HepG2 (cell line): Measurements from ENCODE around the gene MCF2L. TPM values are rescaled to one million over a fixed set of nuclear protein-coding genes. Genes with fewer than 3 reads are reported as not detected.

ENCODE experiments used
- ATAC-seq: fragments of 200-7000 bp; cut with Tn5 transposase; 3 replicates; pipeline ENCODE4 v1.9.1; 2020; ENCODE audit warnings: mild to moderate bottlenecking, moderate library complexity
- BruUV-seq: library from RNA; stranded (reverse); fragments of 400-500 nt; replicated peaks from 2 replicates; lab custom pipeline; 2021; lab: Mats Ljungman, UMichigan
- CTCF ChIA-PET: fragments of 300-600 bp; formaldehyde crosslinking; extraction: SDS; loops from one replicate; lab custom pipeline; 2021; ENCODE audit warnings: low total read pairs, inconsistent platforms, low intra/inter-chr PET ratio; lab: Yijun Ruan, JAX
- POLR2A ChIA-PET: fragments of 350-600 bp; sonication (Branson Sonifier 250); formaldehyde crosslinking; loops from one replicate; lab custom pipeline; 2020; ENCODE audit warnings: antibody characterized with exemption, inconsistent platforms; lab: Yijun Ruan, JAX
- DNase-seq: peaks from one replicate; pipeline ENCODE4 v3.0.0-alpha.2; 2015; ENCODE audit warnings: low spot score
- FAIRE-seq: peaks from 3 replicates; lab custom pipeline; 2011; peaks lifted over from hg19 to GRCh38; lab: Jason Lieb, UNC
- H2AFZ ChIP-seq: one replicate; pipeline ENCODE4 v1.6.1; 2011; ENCODE audit warnings: low read length, inconsistent platforms
- H3K27ac ChIP-seq: fragments of 300-600 bp; 3 replicates; pipeline ENCODE4 v1.8.0; 2011; ENCODE audit warnings: mixed run types, mild to moderate bottlenecking, mixed read lengths, low read length, inconsistent platforms; ENCODE audit not compliant: insufficient read depth; ENCODE audit errors: extremely low read length
- H3K27me3 ChIP-seq, 2 experiments: fragments of 200-600 bp in 1 of 2; 2 replicates in 1 of 2; 3 replicates in 1 of 2; pipeline versions ENCODE4 v1.6.0 to v1.8.0; 2011; ENCODE audit warnings: low read length in 2 of 2, mild to moderate bottlenecking in 2 of 2, moderate library complexity in 2 of 2, inconsistent platforms in 1 of 2; ENCODE audit not compliant: insufficient read depth in 2 of 2, control insufficient read depth in 1 of 2
- H3K36me3 ChIP-seq, 2 experiments: fragments of 200-600 bp in 1 of 2; replicated peaks in 1 of 2; 2 replicates in 1 of 2; 3 replicates in 1 of 2; pipeline versions ENCODE4 v1.5.1 to v1.8.0; 2011; ENCODE audit warnings: low read length in 2 of 2, inconsistent platforms in 1 of 2; ENCODE audit not compliant: insufficient read depth in 2 of 2, control insufficient read depth in 1 of 2
- H3K4me1 ChIP-seq: 2 replicates; pipeline ENCODE4 v1.5.1; 2012; ENCODE audit warnings: low read length, inconsistent platforms; ENCODE audit not compliant: insufficient read depth
- H3K4me2 ChIP-seq: 2 replicates; pipeline ENCODE4 v1.6.0; 2011; ENCODE audit warnings: low read depth, low read length, inconsistent platforms
- H3K4me3 ChIP-seq, 3 experiments: fragments of 200-600 bp in 1 of 3; sonication (generic), shearing (Covaris generic) in 1 of 3; replicated peaks in 1 of 3; 2 replicates each; pipeline ENCODE4 v1.5.1; 2011 to 2016; ENCODE audit warnings: low read length in 3 of 3, inconsistent platforms in 2 of 3, low read depth in 2 of 3, mild to moderate bottlenecking in 2 of 3, control low read depth in 1 of 3, mixed read lengths in 1 of 3; ENCODE audit not compliant: insufficient read depth in 1 of 3
- H3K79me2 ChIP-seq: one replicate; pipeline ENCODE4 v1.6.1; 2011; ENCODE audit warnings: low read length, inconsistent platforms; ENCODE audit not compliant: insufficient read depth
- H3K9ac ChIP-seq: 2 replicates; pipeline ENCODE4 v1.6.0; 2011; ENCODE audit warnings: mild to moderate bottlenecking, low read depth, low read length, inconsistent platforms; ENCODE audit not compliant: insufficient read depth
- H3K9me3 ChIP-seq: 2 replicates; pipeline ENCODE4 v1.5.1; 2012; ENCODE audit warnings: mild to moderate bottlenecking, low read length
- H4K20me1 ChIP-seq: 2 replicates; pipeline ENCODE4 v1.6.0; 2011; ENCODE audit warnings: inconsistent platforms, mild to moderate bottlenecking, low read length, moderate library complexity; ENCODE audit not compliant: insufficient read depth
- ETV5 ChIP-seq: IDR thresholded peaks from 2 replicates; pipeline ENCODE4 v1.6.1; 2018; ENCODE audit warnings: missing biosample characterization, missing genetic modification reagents, inconsistent platforms, borderline replicate concordance
- HMG20B ChIP-seq: conservative IDR thresholded peaks from 2 replicates; pipeline ENCODE4 v1.6.1; 2016; ENCODE audit warnings: missing genetic modification reagents, missing compliant biosample characterization
- HOXA9 ChIP-seq: sonication (generic); formaldehyde crosslinking; IDR thresholded peaks from 2 replicates; pipeline ENCODE4 v1.8.1; 2022; ENCODE audit warnings: missing genetic modification reagents, mild to moderate bottlenecking, moderate library complexity, borderline replicate concordance
- KLF16 ChIP-seq, 2 experiments: sonication (generic) in 1 of 2; formaldehyde crosslinking in 1 of 2; IDR thresholded peaks; 2 replicates each; pipeline versions ENCODE4 v1.6.1 to v1.8.0; 2016 to 2023; ENCODE audit warnings: missing genetic modification reagents in 2 of 2, missing compliant biosample characterization in 1 of 2
- MAFF ChIP-seq: IDR thresholded peaks from 2 replicates; pipeline ENCODE4 v1.6.1; 2011; ENCODE audit warnings: low read depth, low read length, improper control_type of control experiment
- MAFK ChIP-seq, 2 experiments: IDR thresholded peaks in 1 of 2; conservative IDR thresholded peaks in 1 of 2; 2 replicates each; pipeline ENCODE4 v1.6.1; 2011; ENCODE audit warnings: improper control_type of control experiment in 2 of 2, low read length in 2 of 2
- ZNF33A ChIP-seq: sonication (generic); formaldehyde crosslinking; IDR thresholded peaks from 2 replicates; pipeline ENCODE4 v1.5.1; 2020; ENCODE audit warnings: missing genetic modification reagents, mild to moderate bottlenecking, moderate library complexity, borderline replicate concordance
- ZNF34 ChIP-seq: sonication (generic); formaldehyde crosslinking; IDR thresholded peaks from 2 replicates; pipeline ENCODE4 v1.4.0; 2020; ENCODE audit warnings: mild to moderate bottlenecking, missing genetic modification reagents, borderline replicate concordance
- ZNF598 ChIP-seq: sonication (generic); formaldehyde crosslinking; IDR thresholded peaks from 2 replicates; pipeline ENCODE4 v1.5.1; 2020; ENCODE audit warnings: mild to moderate bottlenecking, missing genetic modification reagents, borderline replicate concordance
- WGBS: methylation state at CpG from one replicate; pipeline ENCODE4 v1.1.6; 2017; ENCODE audit warnings: low lambda C conversion rate; 5-methylcytosine and 5-hydroxymethylcytosine counted together
- in situ Hi-C: cut with HindIII; loops from 2 replicates; pipeline ENCODE4 v1.10.0; 2017; ENCODE audit warnings: low pct_unique_long_range_greater_than_20kb; ENCODE audit not compliant: extremely low pct_ligation_motif_present
- intact Hi-C: fragments of 100-400 bp; cut with micrococcal nuclease; formaldehyde crosslinking; loops from one replicate; pipeline ENCODE4 v1.10.0; 2022; ENCODE audit not compliant: unreplicated experiment
- polyA plus RNA-seq, 8 experiments: library from polyadenylated mRNA; depleted of rRNA in 3 of 8; stranded (reverse) in 7 of 8; unstranded in 1 of 8; fragments of >200 nt; fragmentation: Illumina TruSeq in 4 of 8; extraction: Trizol in 4 of 8; gene quantifications; 2 replicates each; pipeline versions ENCODE4 v1.2.1 to v1.2.3, GENCODE V29; 2011 to 2016; ENCODE audit warnings: low read depth in 4 of 8, missing spikeins in 1 of 8, mixed read lengths in 1 of 8; ENCODE audit not compliant: insufficient read depth in 1 of 8
- total RNA-seq, 5 experiments: library from RNA; depleted of rRNA; stranded (reverse); fragments of >200 nt; fragmentation: Illumina TruSeq; extraction: Trizol; gene quantifications; 2 replicates each; pipeline ENCODE4 v1.2.3, GENCODE V29; 2016; ENCODE audit warnings: low read depth in 1 of 5
- TF ChIP-seq, protein P1 (sequence below): sonication (generic); formaldehyde crosslinking; IDR thresholded peaks from 2 replicates; pipeline ENCODE4 v1.8.0; 2022; ENCODE audit warnings: mild to moderate bottlenecking, missing genetic modification reagents, borderline replicate concordance
- TF ChIP-seq, protein P2 (sequence below): sonication (generic); formaldehyde crosslinking; IDR thresholded peaks from 2 replicates; pipeline ENCODE4 v1.5.1; 2020; ENCODE audit warnings: mild to moderate bottlenecking, missing genetic modification reagents, moderate library complexity
- TF ChIP-seq, protein P3 (sequence below): sonication (generic); formaldehyde crosslinking; IDR thresholded peaks from 2 replicates; pipeline ENCODE4 v1.5.0; 2020; ENCODE audit warnings: missing genetic modification reagents

MCF2L gene
- total and polyA plus RNA-seq, 2 of the 13 experiments (the other 11 are each of a cell fraction or from before 2014, with no cell fraction given), result 19.4 to 28.4 TPM

DNA sequence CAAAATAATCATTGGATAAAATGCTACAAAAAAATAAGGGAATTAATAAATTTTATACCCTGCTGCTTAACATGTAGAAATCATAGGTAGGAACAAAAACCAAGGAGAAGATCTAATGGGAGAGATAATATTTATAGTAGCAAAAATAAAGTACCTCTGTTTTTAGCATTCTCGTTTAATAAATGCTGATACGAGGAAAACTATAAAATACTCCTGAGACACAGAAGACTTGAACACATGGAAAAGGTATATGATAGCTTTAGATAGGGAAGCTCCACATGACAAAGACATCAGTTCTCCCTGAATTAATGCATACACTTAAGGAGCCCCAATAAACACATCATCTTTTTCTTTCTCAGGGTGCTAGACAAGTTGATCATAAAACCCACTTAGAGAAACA lies 44.6 kb upstream of the MCF2L start:
- FAIRE-seq (no peak), ATAC-seq (no peak), DNase-seq (no peak)
- no peak overlapping the region for H3K4me2 ChIP-seq
- H3K79me2 ChIP-seq, result no peaks in the 10 kb centered on the region
- H3K4me1 ChIP-seq, result peaks cover 40% of the 10 kb centered on the region
- no peak overlapping the region for H3K27ac ChIP-seq
- WGBS, result 94% methylated on average over 2 of the region's 2 CpGs
- ChIA-PET POLR2A (no interaction called here), CTCF (no interaction called here)
- TF ChIP-seq, protein P1, sequence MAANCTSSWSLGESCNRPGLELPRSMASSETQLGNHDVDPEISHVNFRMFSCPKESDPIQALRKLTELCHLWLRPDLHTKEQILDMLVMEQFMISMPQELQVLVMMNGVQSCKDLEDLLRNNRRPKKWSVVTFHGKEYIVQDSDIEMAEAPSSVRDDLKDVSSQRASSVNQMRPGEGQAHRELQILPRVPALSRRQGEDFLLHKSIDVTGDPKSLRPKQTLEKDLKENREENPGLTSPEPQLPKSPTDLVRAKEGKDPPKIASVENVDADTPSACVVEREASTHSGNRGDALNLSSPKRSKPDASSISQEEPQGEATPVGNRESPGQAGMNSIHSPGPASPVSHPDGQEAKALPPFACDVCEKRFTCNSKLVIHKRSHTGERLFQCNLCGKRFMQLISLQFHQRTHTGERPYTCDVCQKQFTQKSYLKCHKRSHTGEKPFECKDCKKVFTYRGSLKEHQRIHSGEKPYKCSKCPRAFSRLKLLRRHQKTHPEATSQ (CRISPR knock-in tag), result no peak
- TF ChIP-seq, protein P2, sequence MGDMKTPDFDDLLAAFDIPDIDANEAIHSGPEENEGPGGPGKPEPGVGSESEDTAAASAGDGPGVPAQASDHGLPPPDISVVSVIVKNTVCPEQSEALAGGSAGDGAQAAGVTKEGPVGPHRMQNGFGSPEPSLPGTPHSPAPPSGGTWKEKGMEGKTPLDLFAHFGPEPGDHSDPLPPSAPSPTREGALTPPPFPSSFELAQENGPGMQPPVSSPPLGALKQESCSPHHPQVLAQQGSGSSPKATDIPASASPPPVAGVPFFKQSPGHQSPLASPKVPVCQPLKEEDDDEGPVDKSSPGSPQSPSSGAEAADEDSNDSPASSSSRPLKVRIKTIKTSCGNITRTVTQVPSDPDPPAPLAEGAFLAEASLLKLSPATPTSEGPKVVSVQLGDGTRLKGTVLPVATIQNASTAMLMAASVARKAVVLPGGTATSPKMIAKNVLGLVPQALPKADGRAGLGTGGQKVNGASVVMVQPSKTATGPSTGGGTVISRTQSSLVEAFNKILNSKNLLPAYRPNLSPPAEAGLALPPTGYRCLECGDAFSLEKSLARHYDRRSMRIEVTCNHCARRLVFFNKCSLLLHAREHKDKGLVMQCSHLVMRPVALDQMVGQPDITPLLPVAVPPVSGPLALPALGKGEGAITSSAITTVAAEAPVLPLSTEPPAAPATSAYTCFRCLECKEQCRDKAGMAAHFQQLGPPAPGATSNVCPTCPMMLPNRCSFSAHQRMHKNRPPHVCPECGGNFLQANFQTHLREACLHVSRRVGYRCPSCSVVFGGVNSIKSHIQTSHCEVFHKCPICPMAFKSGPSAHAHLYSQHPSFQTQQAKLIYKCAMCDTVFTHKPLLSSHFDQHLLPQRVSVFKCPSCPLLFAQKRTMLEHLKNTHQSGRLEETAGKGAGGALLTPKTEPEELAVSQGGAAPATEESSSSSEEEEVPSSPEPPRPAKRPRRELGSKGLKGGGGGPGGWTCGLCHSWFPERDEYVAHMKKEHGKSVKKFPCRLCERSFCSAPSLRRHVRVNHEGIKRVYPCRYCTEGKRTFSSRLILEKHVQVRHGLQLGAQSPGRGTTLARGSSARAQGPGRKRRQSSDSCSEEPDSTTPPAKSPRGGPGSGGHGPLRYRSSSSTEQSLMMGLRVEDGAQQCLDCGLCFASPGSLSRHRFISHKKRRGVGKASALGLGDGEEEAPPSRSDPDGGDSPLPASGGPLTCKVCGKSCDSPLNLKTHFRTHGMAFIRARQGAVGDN (CRISPR knock-in tag), result no peak
- TF ChIP-seq ZNF34 (CRISPR knock-in tag) (no peak), ZNF598 (no peak), KLF16 (CRISPR knock-in tag; IDR thresholded peaks at IDR 0.05) (no peak), HMG20B (CRISPR knock-in tag) (no peak), MAFK (conservative IDR thresholded peaks at IDR 0.05 in 1 of 2, IDR thresholded peaks at IDR 0.05 in 1 of 2; ENCODE audit: low read length in 2 of 2) (peak; percentile 63 to 77; a peak in 3 of 4 replicates), MAFF (peak; percentile 62; the same call in 1 of the 2 replicates), HOXA9 (CRISPR knock-in tag) (no peak), ZNF33A (CRISPR knock-in tag) (no peak), ETV5 (CRISPR knock-in tag) (no peak)
- TF ChIP-seq, protein P3, sequence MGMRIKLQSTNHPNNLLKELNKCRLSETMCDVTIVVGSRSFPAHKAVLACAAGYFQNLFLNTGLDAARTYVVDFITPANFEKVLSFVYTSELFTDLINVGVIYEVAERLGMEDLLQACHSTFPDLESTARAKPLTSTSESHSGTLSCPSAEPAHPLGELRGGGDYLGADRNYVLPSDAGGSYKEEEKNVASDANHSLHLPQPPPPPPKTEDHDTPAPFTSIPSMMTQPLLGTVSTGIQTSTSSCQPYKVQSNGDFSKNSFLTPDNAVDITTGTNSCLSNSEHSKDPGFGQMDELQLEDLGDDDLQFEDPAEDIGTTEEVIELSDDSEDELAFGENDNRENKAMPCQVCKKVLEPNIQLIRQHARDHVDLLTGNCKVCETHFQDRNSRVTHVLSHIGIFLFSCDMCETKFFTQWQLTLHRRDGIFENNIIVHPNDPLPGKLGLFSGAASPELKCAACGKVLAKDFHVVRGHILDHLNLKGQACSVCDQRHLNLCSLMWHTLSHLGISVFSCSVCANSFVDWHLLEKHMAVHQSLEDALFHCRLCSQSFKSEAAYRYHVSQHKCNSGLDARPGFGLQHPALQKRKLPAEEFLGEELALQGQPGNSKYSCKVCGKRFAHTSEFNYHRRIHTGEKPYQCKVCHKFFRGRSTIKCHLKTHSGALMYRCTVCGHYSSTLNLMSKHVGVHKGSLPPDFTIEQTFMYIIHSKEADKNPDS (CRISPR knock-in tag), result no peak
- no peaks in the 10 kb centered on the region for H3K27me3 ChIP-seq
- H4K20me1 ChIP-seq, result no peaks in the 10 kb centered on the region
- H3K36me3 ChIP-seq, result no peaks in the 10 kb centered on the region; a peak in 2 of 5 replicates
- BruUV-seq, result no TSS peak
- no peak overlapping the region for H3K9ac ChIP-seq
- H3K4me3 ChIP-seq, result no peak overlapping the region
- H2AFZ ChIP-seq, result no peak overlapping the region
- in situ Hi-C loops, result no loop called here
- H3K9me3 ChIP-seq, result 0 out of 2 replicates have a peak, but pooled peaks cover 4% of the 10 kb centered on the region
- intact Hi-C loops, result no loop called here
